Type B pancreatic cell (in vitro differentiated cells): Measurements from ENCODE around the gene HOXD1. TPM values are rescaled to one million over a fixed set of nuclear protein-coding genes. Genes with fewer than 3 reads are reported as not detected.

Experiments
- DNase-seq: peaks from one replicate; pipeline ENCODE4 v3.0.0; 2021; ENCODE audit warnings: mixed read lengths; ENCODE audit not compliant: unreplicated experiment; ENCODE audit errors: extremely low spot score
- H3K27ac Mint-ChIP-seq: 2 replicates; pipeline ENCODE4 v1.8.0; 2021; ENCODE audit warnings: mild to moderate bottlenecking, mixed read lengths
- H3K27me3 Mint-ChIP-seq: 2 replicates; pipeline ENCODE4 v1.8.0; 2021; ENCODE audit warnings: mixed read lengths
- H3K36me3 Mint-ChIP-seq: 2 replicates; pipeline ENCODE4 v1.8.0; 2021; ENCODE audit warnings: mixed read lengths
- H3K4me1 Mint-ChIP-seq: one replicate; pipeline ENCODE4 v1.8.0; 2021; ENCODE audit warnings: mixed read lengths; ENCODE audit not compliant: unreplicated experiment
- H3K4me3 Mint-ChIP-seq: 2 replicates; pipeline ENCODE4 v1.8.0; 2021; ENCODE audit warnings: mild to moderate bottlenecking, mixed read lengths
- H3K9me3 Mint-ChIP-seq: 2 replicates; pipeline ENCODE4 v1.8.0; 2021; ENCODE audit warnings: mixed read lengths
- CTCF ChIP-seq: fragments of 200-600 bp; sonication (generic); conservative IDR thresholded peaks from 2 replicates; pipeline ENCODE4 v1.5.0; 2021; ENCODE audit warnings: antibody characterized with exemption, mild to moderate bottlenecking
- total RNA-seq: library from RNA; stranded (reverse); gene quantifications from 2 replicates; pipeline ENCODE4 v1.2.1, GENCODE V29; 2021; ENCODE audit warnings: low replicate concordance

Gene HOXD1
- total RNA-seq, 1 donor from 2014 or later, result 7.7 TPM

GRCh38 chr2:176172007-176172894 lies 16.2 kb upstream of the HOXD1 start:
- DNase-seq, result no peak
- peaks cover 90% of the 10 kb centered on the region for H3K27me3 Mint-ChIP-seq

GRCh38 chr2:176172895-176173566 lies 15.4 kb upstream of the HOXD1 start:
- H3K4me3 Mint-ChIP-seq, result peak overlapping the region; percentile 89
- TF ChIP-seq CTCF, result no peak
- no peak for DNase-seq
- H3K4me1 Mint-ChIP-seq, result peaks cover 41% of the 10 kb centered on the region
- H3K9me3 Mint-ChIP-seq, result no peaks in the 10 kb centered on the region
- peak overlapping the region; percentile 69 for H3K27ac Mint-ChIP-seq
- H3K27me3 Mint-ChIP-seq, result peaks cover 90% of the 10 kb centered on the region
- H3K36me3 Mint-ChIP-seq, result peaks cover 15% of the 10 kb centered on the region

More at GRCh38 chr2:176172007-176172894, 16.2 kb upstream of the HOXD1 start:
- no peak for TF ChIP-seq CTCF
- H3K27ac Mint-ChIP-seq, result peak overlapping the region; percentile 69
- H3K36me3 Mint-ChIP-seq, result peaks cover 21% of the 10 kb centered on the region
- peak overlapping the region; percentile 89 for H3K4me3 Mint-ChIP-seq
- H3K4me1 Mint-ChIP-seq, result peaks cover 40% of the 10 kb centered on the region
- no peaks in the 10 kb centered on the region for H3K9me3 Mint-ChIP-seq

GRCh38 chr2:176173567-176174381 lies 14.7 kb upstream of the HOXD1 start:
- no peaks in the 10 kb centered on the region for H3K9me3 Mint-ChIP-seq
- H3K27ac Mint-ChIP-seq, result peak overlapping the region; percentile 8
- H3K4me1 Mint-ChIP-seq, result peaks cover 46% of the 10 kb centered on the region
- H3K36me3 Mint-ChIP-seq, result peaks cover 15% of the 10 kb centered on the region
- H3K4me3 Mint-ChIP-seq, result peak overlapping the region; percentile 89
- no peak for DNase-seq
- H3K27me3 Mint-ChIP-seq, result peaks cover 97% of the 10 kb centered on the region
- TF ChIP-seq CTCF, result no peak

GRCh38 chr2:176174382-176174823 lies 14.1 kb upstream of the HOXD1 start:
- Mint-ChIP-seq H3K4me3 (peak overlapping the region; percentile 89), H3K4me1 (peaks cover 51% of the 10 kb centered on the region), H3K27ac (no peak overlapping the region), H3K36me3 (peaks cover 15% of the 10 kb centered on the region), H3K9me3 (no peaks in the 10 kb centered on the region), H3K27me3 (peaks cover 98% of the 10 kb centered on the region)
- DNase-seq, result no peak
- no peak for TF ChIP-seq CTCF
